ENCODE measurements around the gene CIPC. TPM values are rescaled to one million over a fixed set of nuclear protein-coding genes. Genes with fewer than 3 reads are reported as not detected.
A peak's percentile ranks its signal among the peaks of the same experiment; 100 is the strongest.

The CIPC gene
- total and polyA plus RNA-seq, 9 of the 15 experiments (the other 6 are each of a cell fraction or from before 2014, with no cell fraction given) = 5.0 to 16.9 (median 10.7) TPM

DNA sequence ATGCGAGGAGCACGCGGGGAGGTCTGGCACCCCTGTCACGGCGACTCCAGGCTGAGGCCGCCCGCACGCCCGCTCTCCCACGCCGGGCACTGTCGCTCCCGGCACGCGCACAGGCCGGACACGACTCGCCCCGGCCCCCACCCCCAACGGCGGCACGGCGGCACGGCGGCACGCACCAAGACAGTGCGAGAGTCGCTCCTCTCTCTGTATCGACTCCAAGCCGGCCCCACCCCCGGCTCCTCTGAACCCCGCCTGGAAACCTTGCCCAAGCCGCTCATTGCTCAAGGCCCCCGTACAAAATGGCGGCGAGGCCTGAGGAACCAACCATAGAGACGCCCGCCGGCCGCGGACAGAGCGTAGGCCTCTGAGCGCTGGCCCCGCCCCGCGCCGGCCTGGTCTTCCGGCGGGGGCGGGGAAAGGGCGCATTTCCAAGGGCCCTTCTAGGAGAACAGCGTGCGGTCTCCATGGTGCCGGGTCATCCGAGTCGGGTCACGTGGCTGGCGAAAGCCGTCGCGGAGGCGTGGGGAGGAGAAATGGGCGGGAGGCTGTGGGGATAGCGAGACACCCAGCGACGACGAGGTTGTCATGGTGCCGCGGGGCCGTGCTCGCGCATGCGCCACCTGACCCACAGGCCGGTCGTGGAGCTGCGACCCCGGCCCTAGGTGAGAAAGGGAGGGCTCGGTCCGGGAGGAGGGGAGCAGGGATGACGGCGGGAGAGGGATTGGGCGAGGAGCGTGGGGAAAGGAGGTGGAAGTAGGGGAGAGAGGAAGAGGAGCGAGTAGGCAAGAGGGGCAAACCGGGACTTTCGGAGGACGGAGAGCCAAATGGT, at the start of gene CIPC (continued):
- no peak for TF ChIP-seq SIN3B (IDR thresholded peaks at IDR 0.05; ENCODE audit: low read depth)
- no peak for TF ChIP-seq TEAD2 (tag; IDR thresholded peaks at IDR 0.05)
- TF ChIP-seq BACH1 (tag; IDR thresholded peaks at IDR 0.05) = no peak
- no peak for TF ChIP-seq HIVEP1 (CRISPR knock-in tag; IDR thresholded peaks at IDR 0.05)
- no peak for TF ChIP-seq ZKSCAN1 (IDR thresholded peaks at IDR 0.05; ENCODE audit: low read depth, low read length)
- no peak for TF ChIP-seq JUNB (CRISPR knock-in tag; conservative IDR thresholded peaks at IDR 0.05)
- TF ChIP-seq RB1 (IDR thresholded peaks at IDR 0.05; ENCODE audit: low read depth) = peak; percentile 72; the same call in 1 of the 2 replicates
- peak; percentile 29; the same call in 1 of the 2 replicates for TF ChIP-seq DPF2 (IDR thresholded peaks at IDR 0.05)
- no peak for TF ChIP-seq PHTF2 (CRISPR knock-in tag; IDR thresholded peaks at IDR 0.05)
- TF ChIP-seq, protein P1, sequence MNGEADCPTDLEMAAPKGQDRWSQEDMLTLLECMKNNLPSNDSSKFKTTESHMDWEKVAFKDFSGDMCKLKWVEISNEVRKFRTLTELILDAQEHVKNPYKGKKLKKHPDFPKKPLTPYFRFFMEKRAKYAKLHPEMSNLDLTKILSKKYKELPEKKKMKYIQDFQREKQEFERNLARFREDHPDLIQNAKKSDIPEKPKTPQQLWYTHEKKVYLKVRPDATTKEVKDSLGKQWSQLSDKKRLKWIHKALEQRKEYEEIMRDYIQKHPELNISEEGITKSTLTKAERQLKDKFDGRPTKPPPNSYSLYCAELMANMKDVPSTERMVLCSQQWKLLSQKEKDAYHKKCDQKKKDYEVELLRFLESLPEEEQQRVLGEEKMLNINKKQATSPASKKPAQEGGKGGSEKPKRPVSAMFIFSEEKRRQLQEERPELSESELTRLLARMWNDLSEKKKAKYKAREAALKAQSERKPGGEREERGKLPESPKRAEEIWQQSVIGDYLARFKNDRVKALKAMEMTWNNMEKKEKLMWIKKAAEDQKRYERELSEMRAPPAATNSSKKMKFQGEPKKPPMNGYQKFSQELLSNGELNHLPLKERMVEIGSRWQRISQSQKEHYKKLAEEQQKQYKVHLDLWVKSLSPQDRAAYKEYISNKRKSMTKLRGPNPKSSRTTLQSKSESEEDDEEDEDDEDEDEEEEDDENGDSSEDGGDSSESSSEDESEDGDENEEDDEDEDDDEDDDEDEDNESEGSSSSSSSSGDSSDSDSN (IDR thresholded peaks at IDR 0.05; ENCODE audit: borderline replicate concordance in 1 of 2, low read depth in 2 of 2, low read length in 2 of 2) = no peak
- TF ChIP-seq BRD9 (IDR thresholded peaks at IDR 0.05; ENCODE audit: low read depth, partially characterized antibody) = no peak
- no peak for TF ChIP-seq TCF7 (IDR thresholded peaks at IDR 0.05; ENCODE audit: borderline replicate concordance)
- peak; percentile 95 for TF ChIP-seq RAD51 (IDR thresholded peaks at IDR 0.05; ENCODE audit: borderline replicate concordance, low read depth)
- TF ChIP-seq, protein P2, sequence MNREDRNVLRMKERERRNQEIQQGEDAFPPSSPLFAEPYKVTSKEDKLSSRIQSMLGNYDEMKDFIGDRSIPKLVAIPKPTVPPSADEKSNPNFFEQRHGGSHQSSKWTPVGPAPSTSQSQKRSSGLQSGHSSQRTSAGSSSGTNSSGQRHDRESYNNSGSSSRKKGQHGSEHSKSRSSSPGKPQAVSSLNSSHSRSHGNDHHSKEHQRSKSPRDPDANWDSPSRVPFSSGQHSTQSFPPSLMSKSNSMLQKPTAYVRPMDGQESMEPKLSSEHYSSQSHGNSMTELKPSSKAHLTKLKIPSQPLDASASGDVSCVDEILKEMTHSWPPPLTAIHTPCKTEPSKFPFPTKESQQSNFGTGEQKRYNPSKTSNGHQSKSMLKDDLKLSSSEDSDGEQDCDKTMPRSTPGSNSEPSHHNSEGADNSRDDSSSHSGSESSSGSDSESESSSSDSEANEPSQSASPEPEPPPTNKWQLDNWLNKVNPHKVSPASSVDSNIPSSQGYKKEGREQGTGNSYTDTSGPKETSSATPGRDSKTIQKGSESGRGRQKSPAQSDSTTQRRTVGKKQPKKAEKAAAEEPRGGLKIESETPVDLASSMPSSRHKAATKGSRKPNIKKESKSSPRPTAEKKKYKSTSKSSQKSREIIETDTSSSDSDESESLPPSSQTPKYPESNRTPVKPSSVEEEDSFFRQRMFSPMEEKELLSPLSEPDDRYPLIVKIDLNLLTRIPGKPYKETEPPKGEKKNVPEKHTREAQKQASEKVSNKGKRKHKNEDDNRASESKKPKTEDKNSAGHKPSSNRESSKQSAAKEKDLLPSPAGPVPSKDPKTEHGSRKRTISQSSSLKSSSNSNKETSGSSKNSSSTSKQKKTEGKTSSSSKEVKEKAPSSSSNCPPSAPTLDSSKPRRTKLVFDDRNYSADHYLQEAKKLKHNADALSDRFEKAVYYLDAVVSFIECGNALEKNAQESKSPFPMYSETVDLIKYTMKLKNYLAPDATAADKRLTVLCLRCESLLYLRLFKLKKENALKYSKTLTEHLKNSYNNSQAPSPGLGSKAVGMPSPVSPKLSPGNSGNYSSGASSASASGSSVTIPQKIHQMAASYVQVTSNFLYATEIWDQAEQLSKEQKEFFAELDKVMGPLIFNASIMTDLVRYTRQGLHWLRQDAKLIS (CRISPR knock-in tag; IDR thresholded peaks at IDR 0.05) = peak; percentile 67; the same call in 1 of the 2 replicates
- TF ChIP-seq GATA2 (CRISPR knock-in tag; IDR thresholded peaks at IDR 0.05) = no peak
- TF ChIP-seq MTA3 (IDR thresholded peaks at IDR 0.05; ENCODE audit: borderline replicate concordance) = 0 out of 2 replicates have a peak, but pooled peaks have one; percentile 64
- no peak for TF ChIP-seq ZEB2 (IDR thresholded peaks at IDR 0.05)
- TF ChIP-seq STAT5B (CRISPR knock-in tag; IDR thresholded peaks at IDR 0.05) = no peak
- TF ChIP-seq, protein P3, sequence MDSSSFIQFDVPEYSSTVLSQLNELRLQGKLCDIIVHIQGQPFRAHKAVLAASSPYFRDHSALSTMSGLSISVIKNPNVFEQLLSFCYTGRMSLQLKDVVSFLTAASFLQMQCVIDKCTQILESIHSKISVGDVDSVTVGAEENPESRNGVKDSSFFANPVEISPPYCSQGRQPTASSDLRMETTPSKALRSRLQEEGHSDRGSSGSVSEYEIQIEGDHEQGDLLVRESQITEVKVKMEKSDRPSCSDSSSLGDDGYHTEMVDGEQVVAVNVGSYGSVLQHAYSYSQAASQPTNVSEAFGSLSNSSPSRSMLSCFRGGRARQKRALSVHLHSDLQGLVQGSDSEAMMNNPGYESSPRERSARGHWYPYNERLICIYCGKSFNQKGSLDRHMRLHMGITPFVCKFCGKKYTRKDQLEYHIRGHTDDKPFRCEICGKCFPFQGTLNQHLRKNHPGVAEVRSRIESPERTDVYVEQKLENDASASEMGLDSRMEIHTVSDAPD (CRISPR knock-in tag; IDR thresholded peaks at IDR 0.05) = no peak
